GM12878 (cell line): ENCODE data around the gene SHF. TPM values are rescaled to one million over a fixed set of nuclear protein-coding genes. Genes with fewer than 3 reads are reported as not detected.

ENCODE experiments used
- ATAC-seq: fragments of 200-7000 bp; cut with Tn5 transposase; 3 replicates; pipeline ENCODE4 v1.9.1; 2020; ENCODE audit warnings: mild to moderate bottlenecking, moderate library complexity
- BruUV-seq: library from RNA; stranded (reverse); fragments of 400-500 nt; replicated peaks from 2 replicates; lab custom pipeline; 2021; lab: Mats Ljungman, UMichigan
- CTCF ChIA-PET: fragments of 300-600 bp; sonication (Branson Sonifier 250); formaldehyde crosslinking; extraction: SDS; loops from one replicate; lab custom pipeline; 2021; ENCODE audit warnings: inconsistent platforms; lab: Yijun Ruan, JAX
- POLR2A ChIA-PET: fragments of 350-600 bp; formaldehyde crosslinking; extraction: SDS; loops from one replicate; lab custom pipeline; 2021; ENCODE audit warnings: inconsistent platforms; lab: Charles Lee
- RAD21 ChIA-PET: fragments of 300-600 bp; sonication (Branson Sonifier 250); formaldehyde crosslinking; loops from one replicate; lab custom pipeline; 2023; ENCODE audit warnings: antibody characterized with exemption; ENCODE audit not compliant: unreplicated experiment; lab: Charles Lee
- SMC1A ChIA-PET: fragments of 300-600 bp; sonication (Branson Sonifier 250); formaldehyde crosslinking; loops from one replicate; lab custom pipeline; 2023; ENCODE audit not compliant: unreplicated experiment, uncharacterized antibody; lab: Charles Lee
- DNase-seq: peaks from one replicate; pipeline ENCODE4 v3.0.0-alpha.2; 2011; ENCODE audit warnings: low read depth, low spot score
- FAIRE-seq: peaks from 3 replicates; lab custom pipeline; 2011; peaks lifted over from hg19 to GRCh38; lab: Jason Lieb, UNC
- H2AFZ ChIP-seq: 2 replicates; pipeline ENCODE4 v1.6.0; 2011; ENCODE audit warnings: low read depth, low read length, control low read depth; ENCODE audit not compliant: control insufficient read depth
- H3K27ac ChIP-seq: 2 replicates; pipeline ENCODE4 v1.5.1; 2011; ENCODE audit warnings: control low read depth; ENCODE audit not compliant: control insufficient read depth, insufficient read depth
- H3K27me3 ChIP-seq, 2 experiments: replicated peaks in 1 of 2; 2 replicates each; pipeline versions ENCODE4 v1.6.0 to v1.6.1; 2011; ENCODE audit warnings: low read length in 1 of 2; ENCODE audit not compliant: control insufficient read depth in 2 of 2, insufficient read depth in 2 of 2
- H3K36me3 ChIP-seq, 2 experiments: 2 replicates each; pipeline ENCODE4 v1.5.1; 2011; ENCODE audit warnings: low read length in 1 of 2; ENCODE audit not compliant: control insufficient read depth in 2 of 2, insufficient read depth in 2 of 2
- H3K4me1 ChIP-seq: 2 replicates; pipeline ENCODE4 v1.6.1; 2011; ENCODE audit warnings: mild to moderate bottlenecking, low read length, moderate library complexity, mixed read lengths; ENCODE audit not compliant: control insufficient read depth, insufficient read depth
- H3K4me2 ChIP-seq: 2 replicates; pipeline ENCODE4 v1.6.0; 2011; ENCODE audit warnings: control low read depth; ENCODE audit not compliant: control insufficient read depth, insufficient read depth
- H3K4me3 ChIP-seq: fragments of 200-600 bp; sonication (generic); 2 replicates; pipeline ENCODE4 v1.5.1; 2016
- H3K79me2 ChIP-seq: 2 replicates; pipeline ENCODE4 v1.6.0; 2011; ENCODE audit warnings: low read length; ENCODE audit not compliant: control insufficient read depth, insufficient read depth
- H3K9ac ChIP-seq: 2 replicates; pipeline ENCODE4 v1.8.0; 2011; ENCODE audit warnings: low read length, control low read depth, mixed read lengths; ENCODE audit not compliant: control insufficient read depth, insufficient read depth
- H3K9me3 ChIP-seq: replicated peaks from 3 replicates; pipeline ENCODE4 v1.5.1; 2011; ENCODE audit warnings: mild to moderate bottlenecking, low read length; ENCODE audit not compliant: control insufficient read depth, insufficient read depth
- H4K20me1 ChIP-seq: 2 replicates; pipeline ENCODE4 v1.6.0; 2011; ENCODE audit not compliant: control insufficient read depth, insufficient read depth
- EED ChIP-seq: sonication (generic); IDR thresholded peaks from 2 replicates; pipeline ENCODE4 v1.6.1; 2016; ENCODE audit warnings: antibody characterized with exemption, low read depth
- EP300 ChIP-seq, 2 experiments: fragments of 150-350 bp in 1 of 2; IDR thresholded peaks; 2 replicates each; pipeline ENCODE4 v1.6.1; 2011 to 2012; ENCODE audit warnings: low read depth in 2 of 2, low read length in 2 of 2, borderline replicate concordance in 1 of 2, improper control_type of control experiment in 1 of 2, inconsistent platforms in 1 of 2; ENCODE audit not compliant: control insufficient read depth in 1 of 2
- HSF1 ChIP-seq: fragments of 150-350 bp; IDR thresholded peaks from 2 replicates; pipeline ENCODE4 v1.6.1; 2014; ENCODE audit warnings: mild to moderate bottlenecking, low read depth, low read length
- PBX3 ChIP-seq: IDR thresholded peaks from 2 replicates; pipeline ENCODE4 v1.6.1; 2011; ENCODE audit warnings: mild to moderate bottlenecking, low read depth, low read length, moderate library complexity; ENCODE audit not compliant: insufficient replicate concordance
- SREBF1 ChIP-seq: IDR thresholded peaks from 2 replicates; pipeline ENCODE4 v1.6.1; 2012; ENCODE audit warnings: mild to moderate bottlenecking, low read length
- WGBS: methylation state at CpG from one replicate; pipeline ENCODE4 v1.1.6; 2016; ENCODE audit warnings: low lambda C conversion rate; ENCODE audit not compliant: insufficient replicate concordance, insufficient coverage; ENCODE audit errors: missing lambda C conversion rate; 5-methylcytosine and 5-hydroxymethylcytosine counted together
- in situ Hi-C: fragments of 300-500 bp; cut with MboI; formaldehyde crosslinking; loops from 9 replicates; pipeline ENCODE4 v1.14.3; 2018; ENCODE audit warnings: mixed read lengths
- intact Hi-C: fragments of 100-400 bp; cut with micrococcal nuclease; formaldehyde crosslinking; loops from one replicate; pipeline ENCODE4 v1.14.2; 2022; ENCODE audit not compliant: unreplicated experiment
- polyA plus RNA-seq, 11 experiments: library from polyadenylated mRNA; depleted of rRNA in 4 of 11; unstranded in 6 of 11; stranded (reverse) in 5 of 11; fragments of >200 nt; fragmentation: Nextera tagmentation in 4 of 11; fragmentation: Illumina TruSeq in 1 of 11; extraction: Ambion mirVana in 4 of 11; extraction: Trizol in 1 of 11; gene quantifications; 1 replicate in 1 of 11; 2 replicates in 10 of 11; pipeline versions ENCODE4 v1.2.1 to v1.2.3, GENCODE V29; 2011 to 2016; ENCODE audit warnings: inconsistent platforms in 2 of 11, missing spikeins in 2 of 11, low read depth in 1 of 11
- total RNA-seq, 4 experiments: library from RNA; depleted of rRNA in 3 of 4; stranded (reverse); fragments of >200 nt in 3 of 4; fragmentation: Illumina TruSeq in 1 of 4; extraction: Trizol in 1 of 4; gene quantifications; 2 replicates each; pipeline versions ENCODE4 v1.2.1 to v1.2.3, GENCODE V29; 2013 to 2021

The SHF gene
- total and polyA plus RNA-seq, 10 of the 15 experiments (the other 5 are each of a cell fraction or from before 2014, with no cell fraction given): 0.04 to 5.7 (median 1.0) TPM; not detected in 1

GRCh38 chr15:45185903-45186770 lies 1.6 kb downstream of the SHF start:
- no peaks in the 10 kb centered on the region for H3K36me3 ChIP-seq
- H3K27ac ChIP-seq: no peak overlapping the region
- H3K9me3 ChIP-seq: no peaks in the 10 kb centered on the region
- 67% methylated on average over 8 of the region's 8 CpGs for WGBS
- TF ChIP-seq SREBF1 (no peak), HSF1 (no peak), PBX3 (no peak), EP300 (IDR thresholded peaks at IDR 0.05; ENCODE audit: borderline replicate concordance in 1 of 2, control insufficient read depth in 1 of 2, low read depth in 2 of 2, low read length in 2 of 2) (no peak), EED (no peak)
- TF ChIP-seq, all 136 proteins: peak for 0
- Histone ChIP-seq H2AFZ (no peak overlapping the region), H4K20me1 (no peaks in the 10 kb centered on the region), H3K79me2 (no peaks in the 10 kb centered on the region), H3K4me3 (no peak overlapping the region), H3K4me2 (no peak overlapping the region), H3K27me3 (peaks cover 0 to 2% of the 10 kb centered on the region in 2 experiments; a peak in 2 of 4 replicates), H3K4me1 (peaks cover 4% of the 10 kb centered on the region), H3K9ac (no peak overlapping the region)
- ATAC-seq: no peak
- RAD21 ChIA-PET: interaction anchor here (0.6 to 0.9 kb wide), 2 partner anchors 16 to 218 kb away, joined by 3 read pairs; no protein-coding TSS in a partner anchor
- BruUV-seq: no TSS peak
- intact Hi-C loops: no loop called here
- FAIRE-seq: no peak
- POLR2A ChIA-PET: interaction anchor here (0.8 to 2.5 kb wide), 6 partner anchors 8 to 94 kb away, joined by 3 to 8 read pairs (median 4); no protein-coding TSS in a partner anchor
- CTCF ChIA-PET: interaction anchor here (1.0 to 13.7 kb wide), 8 partner anchors 10 to 215 kb away, joined by 3 to 200 read pairs (median 10); no protein-coding TSS in a partner anchor
- DNase-seq: no peak
- in situ Hi-C loops: no loop called here
- SMC1A ChIA-PET: interaction anchor here (0.7 to 1.8 kb wide), 4 partner anchors 9 to 15 kb away, joined by 3 to 7 read pairs (median 4); no protein-coding TSS in a partner anchor
